KMS-11 (cell line): ENCODE results near the gene SLC25A11.

ENCODE experiments used
- H2AFZ ChIP-seq: fragments of 200-600 bp; sonication (generic); 2 replicates; pipeline ENCODE4 v1.6.1; 2016; ENCODE audit warnings: antibody characterized with exemption, mixed run types, low read depth
- H3K27ac ChIP-seq: fragments of 200-600 bp; sonication (generic); 2 replicates; pipeline ENCODE4 v1.6.1; 2016; ENCODE audit warnings: mild to moderate bottlenecking, mixed run types
- H3K27me3 ChIP-seq: fragments of 200-600 bp; sonication (generic); 2 replicates; pipeline ENCODE4 v1.6.1; 2017; ENCODE audit warnings: mild to moderate bottlenecking, low read depth, mixed run types, moderate library complexity; ENCODE audit not compliant: insufficient read depth
- H3K36me3 ChIP-seq: fragments of 200-600 bp; sonication (generic); 2 replicates; pipeline ENCODE4 v1.6.1; 2017; ENCODE audit warnings: mild to moderate bottlenecking, mixed run types; ENCODE audit not compliant: insufficient read depth
- H3K4me1 ChIP-seq: fragments of 200-600 bp; sonication (generic); 2 replicates; pipeline ENCODE4 v1.6.1; 2016; ENCODE audit warnings: mild to moderate bottlenecking, low read depth, mixed run types; ENCODE audit not compliant: poor library complexity, severe bottlenecking
- H3K4me2 ChIP-seq: fragments of 200-600 bp; sonication (generic); 2 replicates; pipeline ENCODE4 v1.7.0; 2016; ENCODE audit warnings: mild to moderate bottlenecking, mixed run types
- H3K4me3 ChIP-seq: fragments of 200-600 bp; sonication (generic); IDR thresholded peaks from 2 replicates; pipeline ENCODE4 v1.6.1; 2017; ENCODE audit warnings: low read depth, low read length, mixed read lengths; ENCODE audit not compliant: insufficient read depth
- H3K79me2 ChIP-seq: fragments of 200-600 bp; sonication (generic); 2 replicates; pipeline ENCODE4 v1.6.1; 2016; ENCODE audit warnings: low read depth, mixed run types; ENCODE audit not compliant: insufficient read depth
- H3K9ac ChIP-seq: fragments of 200-600 bp; sonication (generic); 2 replicates; pipeline ENCODE4 v1.6.1; 2016; ENCODE audit warnings: mild to moderate bottlenecking, mixed run types
- H4K20me1 ChIP-seq: fragments of 200-600 bp; sonication (generic); 2 replicates; pipeline ENCODE4 v1.6.1; 2016; ENCODE audit warnings: mild to moderate bottlenecking, mixed run types; ENCODE audit not compliant: insufficient read depth
- CTCF ChIP-seq: fragments of 200-600 bp; sonication (generic); conservative IDR thresholded peaks from 2 replicates; pipeline ENCODE4 v1.6.1; 2017; ENCODE audit warnings: low read depth, mild to moderate bottlenecking, antibody characterized with exemption, low read length, moderate library complexity, mixed read lengths

Gene SLC25A11

GRCh38 chr17:4902540-4902939, 37.3 kb downstream of the SLC25A11 start:
- Histone ChIP-seq H3K36me3 (no peaks in the 10 kb centered on the region), H3K27ac (no peak overlapping the region), H3K4me1 (peaks cover 4% of the 10 kb centered on the region), H3K4me2 (no peak overlapping the region), H3K79me2 (no peaks in the 10 kb centered on the region), H3K27me3 (no peaks in the 10 kb centered on the region), H3K4me3 (no peak overlapping the region), H2AFZ (no peak overlapping the region), H4K20me1 (no peaks in the 10 kb centered on the region), H3K9ac (no peak overlapping the region)
- TF ChIP-seq CTCF = no peak

- Histone ChIP-seq H4K20me1 (no peaks in the 10 kb centered on the region), H3K4me3 (no peak overlapping the region), H3K36me3 (no peaks in the 10 kb centered on the region), H3K4me2 (no peak overlapping the region), H2AFZ (no peak overlapping the region), H3K9ac (no peak overlapping the region), H3K79me2 (no peaks in the 10 kb centered on the region), H3K27me3 (no peaks in the 10 kb centered on the region), H3K4me1 (peaks cover 4% of the 10 kb centered on the region), H3K27ac (no peak overlapping the region)
- TF ChIP-seq CTCF = no peak
Observed at GRCh38 chr17:4901648-4902344, 38.0 kb downstream of the SLC25A11 start.

GRCh38 chr17:4901108-4901647, 38.7 kb downstream of the SLC25A11 start:
- H3K4me3 ChIP-seq = no peak overlapping the region
- no peaks in the 10 kb centered on the region for H3K79me2 ChIP-seq
- H3K4me2 ChIP-seq = no peak overlapping the region
- no peak overlapping the region for H3K27ac ChIP-seq
- H3K4me1 ChIP-seq = peaks cover 4% of the 10 kb centered on the region
- no peaks in the 10 kb centered on the region for H4K20me1 ChIP-seq
- no peaks in the 10 kb centered on the region for H3K36me3 ChIP-seq
- TF ChIP-seq CTCF = no peak
- H2AFZ ChIP-seq = no peak overlapping the region
- H3K27me3 ChIP-seq = no peaks in the 10 kb centered on the region
- no peak overlapping the region for H3K9ac ChIP-seq

GRCh38 chr17:4900231-4901107, 39.4 kb downstream of the SLC25A11 start:
- no peak overlapping the region for H3K4me2 ChIP-seq
- TF ChIP-seq CTCF = no peak
- no peak overlapping the region for H3K27ac ChIP-seq
- no peak overlapping the region for H3K9ac ChIP-seq
- no peaks in the 10 kb centered on the region for H4K20me1 ChIP-seq
- H3K79me2 ChIP-seq = no peaks in the 10 kb centered on the region
- no peak overlapping the region for H2AFZ ChIP-seq
- no peaks in the 10 kb centered on the region for H3K36me3 ChIP-seq
- H3K4me3 ChIP-seq = no peak overlapping the region
- H3K27me3 ChIP-seq = no peaks in the 10 kb centered on the region
- peaks cover 4% of the 10 kb centered on the region for H3K4me1 ChIP-seq
